VCaP (cell line): ENCODE data around the gene PVALB.

ENCODE experiments used
- H3K27ac ChIP-seq: fragments of 450-650 bp; 2 replicates; pipeline ENCODE4 v1.5.1; 2017
- TF ChIP-seq, protein P1 (sequence below): fragments of 450-650 bp; conservative IDR thresholded peaks from 2 replicates; pipeline ENCODE4 v1.5.1; 2017; ENCODE audit warnings: mild to moderate bottlenecking, moderate library complexity

The PVALB gene

DNA sequence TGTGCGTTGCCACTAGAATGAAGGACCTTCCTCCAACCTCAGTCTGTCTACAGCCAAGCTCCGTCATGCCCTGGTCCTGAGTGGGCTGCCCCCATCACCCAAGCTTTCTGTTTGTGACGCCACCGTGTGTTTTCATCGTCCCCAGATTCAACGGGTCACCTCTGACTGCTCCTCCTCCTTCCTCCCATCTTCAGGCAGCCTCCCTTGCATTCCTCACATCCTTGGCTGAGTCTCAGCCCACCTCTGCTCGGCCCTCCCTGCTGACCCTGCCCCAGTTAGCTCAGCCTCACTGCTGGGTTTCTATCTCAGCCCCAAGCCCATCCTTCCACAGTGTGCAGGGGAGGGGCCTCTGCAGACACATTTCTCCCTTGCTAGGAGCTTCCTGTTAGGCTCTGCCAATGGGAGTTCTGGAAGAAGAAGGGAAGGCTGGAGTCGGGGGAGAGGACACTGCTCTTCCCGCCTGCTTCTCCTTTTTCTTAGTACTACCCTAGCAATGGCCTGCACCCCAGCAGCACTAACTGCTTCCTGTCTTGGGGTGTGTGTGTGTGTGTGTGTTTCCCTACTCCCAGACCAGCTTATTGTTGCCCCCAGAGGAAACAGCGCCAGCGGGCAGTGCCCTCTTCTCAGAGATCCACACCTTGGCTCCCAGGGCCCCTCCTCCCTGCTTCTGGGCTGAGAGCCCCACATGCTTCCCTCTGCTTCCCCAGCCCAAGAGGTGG, 46.2 kb downstream of the PVALB start:
- TF ChIP-seq, protein P1, sequence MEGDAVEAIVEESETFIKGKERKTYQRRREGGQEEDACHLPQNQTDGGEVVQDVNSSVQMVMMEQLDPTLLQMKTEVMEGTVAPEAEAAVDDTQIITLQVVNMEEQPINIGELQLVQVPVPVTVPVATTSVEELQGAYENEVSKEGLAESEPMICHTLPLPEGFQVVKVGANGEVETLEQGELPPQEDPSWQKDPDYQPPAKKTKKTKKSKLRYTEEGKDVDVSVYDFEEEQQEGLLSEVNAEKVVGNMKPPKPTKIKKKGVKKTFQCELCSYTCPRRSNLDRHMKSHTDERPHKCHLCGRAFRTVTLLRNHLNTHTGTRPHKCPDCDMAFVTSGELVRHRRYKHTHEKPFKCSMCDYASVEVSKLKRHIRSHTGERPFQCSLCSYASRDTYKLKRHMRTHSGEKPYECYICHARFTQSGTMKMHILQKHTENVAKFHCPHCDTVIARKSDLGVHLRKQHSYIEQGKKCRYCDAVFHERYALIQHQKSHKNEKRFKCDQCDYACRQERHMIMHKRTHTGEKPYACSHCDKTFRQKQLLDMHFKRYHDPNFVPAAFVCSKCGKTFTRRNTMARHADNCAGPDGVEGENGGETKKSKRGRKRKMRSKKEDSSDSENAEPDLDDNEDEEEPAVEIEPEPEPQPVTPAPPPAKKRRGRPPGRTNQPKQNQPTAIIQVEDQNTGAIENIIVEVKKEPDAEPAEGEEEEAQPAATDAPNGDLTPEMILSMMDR = no peak
- H3K27ac ChIP-seq = no peak overlapping the region

GRCh38 chr22:36769541-36770512, 47.0 kb downstream of the PVALB start:
- H3K27ac ChIP-seq = no peak overlapping the region
- TF ChIP-seq, protein P1 = no peak

GRCh38 chr22:36768616-36769015, 48.2 kb downstream of the PVALB start:
- H3K27ac ChIP-seq = no peak overlapping the region

GRCh38 chr22:36768141-36768540, 48.7 kb downstream of the PVALB start:
- H3K27ac ChIP-seq = no peak overlapping the region
- TF ChIP-seq, protein P1 = no peak

More at GRCh38 chr22:36768616-36769015, 48.2 kb downstream of the PVALB start:
- TF ChIP-seq, protein P1 = no peak

GRCh38 chr22:36767035-36767775, 49.6 kb downstream of the PVALB start:
- TF ChIP-seq, protein P1 = no peak
- H3K27ac ChIP-seq = no peak overlapping the region

DNA sequence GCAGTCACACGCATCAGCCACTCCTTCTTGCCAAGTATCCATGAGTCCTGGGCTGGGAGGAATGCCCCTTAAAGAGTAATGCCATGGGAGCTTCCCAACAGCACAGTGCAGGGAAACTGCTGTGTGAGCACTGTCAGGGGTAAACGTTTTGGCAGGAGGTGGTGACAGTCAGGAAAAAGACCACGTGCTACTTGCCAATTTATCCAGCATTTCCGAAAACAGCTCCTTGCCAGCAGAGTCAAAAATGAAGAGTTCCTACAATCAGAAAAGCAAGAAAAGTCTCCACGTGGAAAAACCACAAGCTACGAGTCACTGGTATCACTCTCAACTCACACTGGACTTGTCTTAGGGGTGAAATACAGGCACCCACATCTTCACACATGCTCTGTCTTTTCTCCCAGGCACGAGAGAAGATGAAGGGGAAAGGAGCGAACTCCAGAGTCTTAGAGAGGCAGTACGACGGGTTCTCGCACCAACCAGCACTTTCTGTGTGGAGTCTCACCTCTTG, 50.8 kb downstream of the PVALB start:
- TF ChIP-seq, protein P1 = no peak

More for the DNA sequence above, 50.8 kb downstream of the PVALB start:
- H3K27ac ChIP-seq = no peak overlapping the region
